ENCODE measurements around the gene TRHDE. TPM values are rescaled to one million over a fixed set of nuclear protein-coding genes. Genes with fewer than 3 reads are reported as not detected.
A peak's percentile ranks its signal among the peaks of the same experiment; 100 is the strongest.

Gene TRHDE
- total RNA-seq, 1 donor: 33.7 TPM

GRCh38 chr12:72272731-72273498 is 745 bp downstream of the TRHDE start:
- H3K4me3 ChIP-seq (ENCODE audit: low read depth, low read length): peak overlapping the region; percentile 67
- no peak for DNase-seq (ENCODE audit: low read depth)
- TF ChIP-seq CTCF (IDR thresholded peaks at IDR 0.05; ENCODE audit: insufficient read depth, low read depth, low read length): no peak

GRCh38 chr12:72273499-72273837 is 1.3 kb downstream of the TRHDE start:
- H3K4me3 ChIP-seq (ENCODE audit: low read depth, low read length): peak overlapping the region; percentile 67
- no peak for TF ChIP-seq CTCF (IDR thresholded peaks at IDR 0.05; ENCODE audit: insufficient read depth, low read depth, low read length)
- no peak for DNase-seq (ENCODE audit: low read depth)

- peak overlapping the region; percentile 67 for H3K4me3 ChIP-seq (ENCODE audit: low read depth, low read length)
- no peak for TF ChIP-seq CTCF (IDR thresholded peaks at IDR 0.05; ENCODE audit: insufficient read depth, low read depth, low read length)
- DNase-seq (ENCODE audit: low read depth): no peak
These were observed 1.7 kb downstream of the TRHDE start for GRCh38 chr12:72273851-72274351.

GRCh38 chr12:72274931-72275330 is 2.8 kb downstream of the TRHDE start:
- no peak for TF ChIP-seq CTCF (IDR thresholded peaks at IDR 0.05; ENCODE audit: insufficient read depth, low read depth, low read length)
- H3K4me3 ChIP-seq (ENCODE audit: low read depth, low read length): no peak overlapping the region
- peak; percentile 87 for DNase-seq (ENCODE audit: low read depth)

- peak; percentile 55 for DNase-seq (ENCODE audit: low read depth)
- TF ChIP-seq CTCF (IDR thresholded peaks at IDR 0.05; ENCODE audit: insufficient read depth, low read depth, low read length): no peak
- no peak overlapping the region for H3K4me3 ChIP-seq (ENCODE audit: low read depth, low read length)
These were observed 3.4 kb downstream of the TRHDE start for GRCh38 chr12:72275526-72275925.

- TF ChIP-seq CTCF (IDR thresholded peaks at IDR 0.05; ENCODE audit: insufficient read depth, low read depth, low read length): no peak
- no peak overlapping the region for H3K4me3 ChIP-seq (ENCODE audit: low read depth, low read length)
- no peak for DNase-seq (ENCODE audit: low read depth)
These were observed 4.1 kb downstream of the TRHDE start for GRCh38 chr12:72276181-72276805.

All from fibroblast of villous mesenchyme (primary cell).